ENCODE results near the gene TOMM34.

TOMM34 gene

GRCh38 chr20:44918761-44919160 lies 41.4 kb downstream of the TOMM34 start:
- no peak for TF ChIP-seq CTCF (IDR thresholded peaks at IDR 0.05; ENCODE audit: low read depth, low read length, missing control alignments)
- no peak for DNase-seq (ENCODE audit: low read depth)
- H3K4me3 ChIP-seq (ENCODE audit: low read depth, low read length): no peak overlapping the region

GRCh38 chr20:44918342-44918741 lies 41.9 kb downstream of the TOMM34 start:
- TF ChIP-seq CTCF (IDR thresholded peaks at IDR 0.05; ENCODE audit: low read depth, low read length, missing control alignments): no peak
- no peak overlapping the region for H3K4me3 ChIP-seq (ENCODE audit: low read depth, low read length)

GRCh38 chr20:44917399-44917798 lies 42.8 kb downstream of the TOMM34 start:
- DNase-seq (ENCODE audit: low read depth): no peak
- H3K4me3 ChIP-seq (ENCODE audit: low read depth, low read length): no peak overlapping the region
- no peak for TF ChIP-seq CTCF (IDR thresholded peaks at IDR 0.05; ENCODE audit: low read depth, low read length, missing control alignments)

More at GRCh38 chr20:44918342-44918741, 41.9 kb downstream of the TOMM34 start:
- no peak for DNase-seq (ENCODE audit: low read depth)

- no peak overlapping the region for H3K4me3 ChIP-seq (ENCODE audit: low read depth, low read length)
- no peak for TF ChIP-seq CTCF (IDR thresholded peaks at IDR 0.05; ENCODE audit: low read depth, low read length, missing control alignments)
Observed at GRCh38 chr20:44916586-44916985, 43.6 kb downstream of the TOMM34 start.

GRCh38 chr20:44914924-44915323 lies 45.3 kb downstream of the TOMM34 start:
- TF ChIP-seq CTCF (IDR thresholded peaks at IDR 0.05; ENCODE audit: low read depth, low read length, missing control alignments): no peak
- no peak overlapping the region for H3K4me3 ChIP-seq (ENCODE audit: low read depth, low read length)
- DNase-seq (ENCODE audit: low read depth): no peak

More at GRCh38 chr20:44916586-44916985, 43.6 kb downstream of the TOMM34 start:
- no peak for DNase-seq (ENCODE audit: low read depth)

- H3K4me3 ChIP-seq (ENCODE audit: low read depth, low read length): no peak overlapping the region
- TF ChIP-seq CTCF (IDR thresholded peaks at IDR 0.05; ENCODE audit: low read depth, low read length, missing control alignments): no peak
Observed at GRCh38 chr20:44912189-44912588, 48.0 kb downstream of the TOMM34 start.

GRCh38 chr20:44911264-44911921 lies 48.8 kb downstream of the TOMM34 start:
- no peak overlapping the region for H3K4me3 ChIP-seq (ENCODE audit: low read depth, low read length)
- DNase-seq (ENCODE audit: low read depth): no peak

More at GRCh38 chr20:44912189-44912588, 48.0 kb downstream of the TOMM34 start:
- DNase-seq (ENCODE audit: low read depth): no peak

More at GRCh38 chr20:44911264-44911921, 48.8 kb downstream of the TOMM34 start:
- peak; percentile 74 for TF ChIP-seq CTCF (IDR thresholded peaks at IDR 0.05; ENCODE audit: low read depth, low read length, missing control alignments)
